HL-60 (cell line): Measurements from ENCODE around the gene ACSF3.
"Not testable (repeated sequence)": the region's sequence is repeated elsewhere in the genome, so short reads cannot be mapped to it uniquely, and the experiment has no call there.

Source experiments
- DNase-seq, 2 experiments: peaks; one replicate each; pipeline ENCODE4 v3.0.0-alpha.2; 2010 to 2020; ENCODE audit warnings: low read depth in 1 of 2, low spot score in 1 of 2
- H3K27ac ChIP-seq: fragments of 250-450 bp; sonication (Bioruptor Pico); replicated peaks from 2 replicates; pipeline ENCODE4 v1.5.1; 2020; ENCODE audit warnings: mild to moderate bottlenecking, moderate library complexity
- H3K27me3 ChIP-seq: fragments of 250-450 bp; sonication (Bioruptor Pico); 2 replicates; pipeline ENCODE4 v1.5.1; 2021; ENCODE audit warnings: mild to moderate bottlenecking, moderate library complexity; ENCODE audit not compliant: insufficient read depth, poor library complexity, severe bottlenecking
- H3K4me3 ChIP-seq: replicated peaks from 2 replicates; pipeline ENCODE4 v1.5.1; 2011; ENCODE audit warnings: mild to moderate bottlenecking, control low read depth, low read length; ENCODE audit not compliant: insufficient read depth
- GABPA ChIP-seq: IDR thresholded peaks from 2 replicates; pipeline ENCODE4 v1.6.1; 2012; ENCODE audit warnings: low read depth
- POLR2AphosphoS5 ChIP-seq: IDR thresholded peaks from 2 replicates; pipeline ENCODE4 v1.6.1; 2012; ENCODE audit warnings: low read depth
- SPI1 ChIP-seq: IDR thresholded peaks from 2 replicates; pipeline ENCODE4 v1.6.1; 2012; ENCODE audit warnings: low read depth, mild to moderate bottlenecking, borderline replicate concordance
- TF ChIP-seq, protein P1 (sequence below): IDR thresholded peaks from one replicate; pipeline ENCODE4 v1.5.1; 2011; ENCODE audit warnings: low read length, control low read depth, inconsistent platforms; ENCODE audit not compliant: insufficient read depth
- TF ChIP-seq, protein P2 (sequence below): IDR thresholded peaks from 2 replicates; pipeline ENCODE4 v1.6.1; 2012; ENCODE audit warnings: low read depth; ENCODE audit not compliant: insufficient replicate concordance

ACSF3 gene

DNA sequence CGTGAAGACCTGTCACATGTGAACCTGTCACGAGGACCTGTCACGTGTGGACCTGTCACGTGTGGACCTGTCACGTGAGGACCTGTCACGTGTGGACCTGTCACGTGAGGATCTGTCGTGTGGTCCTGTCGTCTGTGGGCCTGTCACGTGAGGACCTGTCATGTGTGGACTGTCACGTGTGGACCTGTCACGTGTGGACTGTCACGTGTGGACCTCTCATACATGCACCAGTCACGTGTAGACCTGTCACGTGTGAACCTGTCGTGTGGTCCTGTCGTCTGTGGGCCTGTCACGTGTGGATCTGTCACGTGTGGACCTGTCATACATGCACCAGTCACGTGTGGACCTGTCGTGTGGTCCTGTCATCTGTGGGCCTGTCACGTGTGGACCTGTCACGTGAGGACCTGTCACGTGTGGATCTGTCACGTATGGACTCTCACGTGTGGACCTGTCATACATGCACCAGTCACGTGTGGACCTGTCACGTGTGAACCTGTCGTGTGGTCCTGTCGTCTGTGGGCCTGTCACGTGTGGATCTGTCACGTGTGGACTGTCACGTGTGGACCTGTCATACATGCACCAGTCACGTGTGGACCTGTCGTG, 19.5 kb upstream of the ACSF3 start:
- not testable (repeated sequence) for DNase-seq, H3K27me3 ChIP-seq, H3K4me3 ChIP-seq, H3K27ac ChIP-seq

DNA sequence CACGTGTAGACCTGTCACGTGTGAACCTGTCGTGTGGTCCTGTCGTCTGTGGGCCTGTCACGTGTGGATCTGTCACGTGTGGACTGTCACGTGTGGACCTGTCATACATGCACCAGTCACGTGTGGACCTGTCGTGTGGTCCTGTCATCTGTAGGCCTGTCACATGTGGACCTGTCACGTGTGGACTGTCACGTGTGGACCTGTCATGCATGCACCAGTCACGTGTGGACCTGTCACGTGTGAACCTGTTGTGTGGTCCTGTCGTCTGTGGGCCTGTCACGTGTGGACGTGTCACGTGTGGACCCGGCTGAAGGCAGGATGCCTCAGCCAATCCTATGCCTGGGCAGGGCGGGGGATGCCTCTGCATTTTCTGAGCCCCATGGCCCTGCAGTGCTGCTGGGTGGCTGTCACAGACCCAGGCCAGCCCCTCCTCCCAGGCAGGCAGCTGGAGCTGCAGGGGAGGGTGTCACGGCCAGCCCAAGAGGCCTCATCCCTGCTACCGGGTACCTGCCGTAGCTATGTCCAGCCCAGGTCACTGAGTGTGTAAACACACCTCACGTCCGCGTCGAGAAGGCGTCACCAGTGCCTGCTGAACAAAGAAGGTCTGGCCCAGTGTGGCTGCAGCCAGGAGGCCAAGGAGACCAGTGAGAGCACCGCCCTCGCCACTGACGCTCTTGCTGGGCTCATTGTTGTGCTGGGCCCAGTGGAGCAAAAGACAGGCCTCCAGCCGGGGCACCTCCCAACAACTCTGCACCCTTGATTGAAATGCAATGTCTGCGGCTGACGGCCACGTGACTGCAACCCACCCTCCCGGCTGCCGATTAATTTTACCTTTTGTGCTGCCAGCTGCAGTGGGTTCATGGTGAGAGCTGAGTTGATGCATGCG, 18.6 kb upstream of the ACSF3 start:
- TF ChIP-seq POLR2AphosphoS5 (no peak), SPI1 (no peak), GABPA (no peak)
- TF ChIP-seq, protein P1, sequence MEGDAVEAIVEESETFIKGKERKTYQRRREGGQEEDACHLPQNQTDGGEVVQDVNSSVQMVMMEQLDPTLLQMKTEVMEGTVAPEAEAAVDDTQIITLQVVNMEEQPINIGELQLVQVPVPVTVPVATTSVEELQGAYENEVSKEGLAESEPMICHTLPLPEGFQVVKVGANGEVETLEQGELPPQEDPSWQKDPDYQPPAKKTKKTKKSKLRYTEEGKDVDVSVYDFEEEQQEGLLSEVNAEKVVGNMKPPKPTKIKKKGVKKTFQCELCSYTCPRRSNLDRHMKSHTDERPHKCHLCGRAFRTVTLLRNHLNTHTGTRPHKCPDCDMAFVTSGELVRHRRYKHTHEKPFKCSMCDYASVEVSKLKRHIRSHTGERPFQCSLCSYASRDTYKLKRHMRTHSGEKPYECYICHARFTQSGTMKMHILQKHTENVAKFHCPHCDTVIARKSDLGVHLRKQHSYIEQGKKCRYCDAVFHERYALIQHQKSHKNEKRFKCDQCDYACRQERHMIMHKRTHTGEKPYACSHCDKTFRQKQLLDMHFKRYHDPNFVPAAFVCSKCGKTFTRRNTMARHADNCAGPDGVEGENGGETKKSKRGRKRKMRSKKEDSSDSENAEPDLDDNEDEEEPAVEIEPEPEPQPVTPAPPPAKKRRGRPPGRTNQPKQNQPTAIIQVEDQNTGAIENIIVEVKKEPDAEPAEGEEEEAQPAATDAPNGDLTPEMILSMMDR: no peak
- TF ChIP-seq, protein P2, sequence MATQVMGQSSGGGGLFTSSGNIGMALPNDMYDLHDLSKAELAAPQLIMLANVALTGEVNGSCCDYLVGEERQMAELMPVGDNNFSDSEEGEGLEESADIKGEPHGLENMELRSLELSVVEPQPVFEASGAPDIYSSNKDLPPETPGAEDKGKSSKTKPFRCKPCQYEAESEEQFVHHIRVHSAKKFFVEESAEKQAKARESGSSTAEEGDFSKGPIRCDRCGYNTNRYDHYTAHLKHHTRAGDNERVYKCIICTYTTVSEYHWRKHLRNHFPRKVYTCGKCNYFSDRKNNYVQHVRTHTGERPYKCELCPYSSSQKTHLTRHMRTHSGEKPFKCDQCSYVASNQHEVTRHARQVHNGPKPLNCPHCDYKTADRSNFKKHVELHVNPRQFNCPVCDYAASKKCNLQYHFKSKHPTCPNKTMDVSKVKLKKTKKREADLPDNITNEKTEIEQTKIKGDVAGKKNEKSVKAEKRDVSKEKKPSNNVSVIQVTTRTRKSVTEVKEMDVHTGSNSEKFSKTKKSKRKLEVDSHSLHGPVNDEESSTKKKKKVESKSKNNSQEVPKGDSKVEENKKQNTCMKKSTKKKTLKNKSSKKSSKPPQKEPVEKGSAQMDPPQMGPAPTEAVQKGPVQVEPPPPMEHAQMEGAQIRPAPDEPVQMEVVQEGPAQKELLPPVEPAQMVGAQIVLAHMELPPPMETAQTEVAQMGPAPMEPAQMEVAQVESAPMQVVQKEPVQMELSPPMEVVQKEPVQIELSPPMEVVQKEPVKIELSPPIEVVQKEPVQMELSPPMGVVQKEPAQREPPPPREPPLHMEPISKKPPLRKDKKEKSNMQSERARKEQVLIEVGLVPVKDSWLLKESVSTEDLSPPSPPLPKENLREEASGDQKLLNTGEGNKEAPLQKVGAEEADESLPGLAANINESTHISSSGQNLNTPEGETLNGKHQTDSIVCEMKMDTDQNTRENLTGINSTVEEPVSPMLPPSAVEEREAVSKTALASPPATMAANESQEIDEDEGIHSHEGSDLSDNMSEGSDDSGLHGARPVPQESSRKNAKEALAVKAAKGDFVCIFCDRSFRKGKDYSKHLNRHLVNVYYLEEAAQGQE: no peak
- no peak for DNase-seq
- no peak overlapping the region for H3K4me3 ChIP-seq
- H3K27ac ChIP-seq: no peak overlapping the region
- H3K27me3 ChIP-seq: no peaks in the 10 kb centered on the region

DNA sequence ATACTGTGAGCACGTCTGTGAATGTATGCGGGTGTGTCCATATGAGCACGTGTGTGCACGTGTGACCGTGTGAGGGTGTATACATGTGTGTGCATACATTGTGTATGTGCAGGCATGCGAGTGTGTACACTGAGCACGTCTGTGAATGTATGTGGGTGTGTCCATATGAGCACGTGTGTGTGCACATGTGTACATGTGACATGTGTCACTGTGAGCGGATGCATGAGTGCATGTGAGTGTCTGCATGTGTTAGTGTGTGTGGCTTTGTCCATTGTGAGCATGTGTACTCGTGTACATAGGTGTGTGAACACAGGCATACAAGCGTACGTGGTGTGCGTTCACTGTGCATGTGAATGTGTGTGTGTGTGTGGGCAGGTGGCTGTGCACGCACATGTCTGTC, 17.5 kb upstream of the ACSF3 start:
- DNase-seq: no peak
- no peak overlapping the region for H3K27ac ChIP-seq
- TF ChIP-seq GABPA (no peak), SPI1 (no peak), POLR2AphosphoS5 (no peak)
- TF ChIP-seq, protein P1: no peak
- TF ChIP-seq, protein P2: no peak

DNA sequence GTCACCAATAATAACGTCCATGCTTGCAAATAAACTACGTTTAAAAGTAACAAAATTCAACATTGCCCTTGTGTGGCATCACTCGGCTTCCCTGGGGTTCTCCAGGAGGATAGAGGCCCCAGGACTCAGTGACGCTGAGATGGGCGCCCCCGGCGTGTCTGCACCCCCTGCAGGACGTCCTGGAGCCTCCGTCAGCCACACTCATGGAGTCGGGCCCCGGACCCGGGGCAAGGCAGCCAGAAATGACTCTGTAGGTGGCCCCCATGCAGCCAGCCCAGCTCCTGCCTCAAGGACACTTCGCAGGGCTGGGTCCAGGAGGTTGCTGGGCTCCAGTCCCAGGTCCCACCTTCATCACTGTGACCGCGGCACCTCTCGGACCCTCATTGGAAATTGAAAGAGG, 16.6 kb upstream of the ACSF3 start:
- no peaks in the 10 kb centered on the region for H3K27me3 ChIP-seq
- H3K27ac ChIP-seq: no peak overlapping the region
- DNase-seq: no peak
- H3K4me3 ChIP-seq: no peak overlapping the region
- no peak for TF ChIP-seq GABPA
- TF ChIP-seq, protein P1: no peak
- TF ChIP-seq, protein P2: no peak
- TF ChIP-seq SPI1: no peak
- TF ChIP-seq POLR2AphosphoS5: no peak

More for the DNA sequence above, 17.5 kb upstream of the ACSF3 start:
- H3K27me3 ChIP-seq: no peaks in the 10 kb centered on the region
- no peak overlapping the region for H3K4me3 ChIP-seq
